GM18861 (cell line): ENCODE measurements around the gene TENT5D.
"Not testable (repeated sequence)": the region's sequence is repeated elsewhere in the genome, so short reads cannot be mapped to it uniquely, and the experiment has no call there.

Source experiments
- ATAC-seq: cut with Tn5 transposase; IDR thresholded peaks from one replicate; pipeline ENCODE4 v1.9.1; 2021; ENCODE audit not compliant: unreplicated experiment

Gene TENT5D

GRCh38 chrX:80420147-80420546 lies at the start of gene TENT5D:
Gene TENT5D, plus strand, starts transcription at chrX:80420447. Its CDS starts 22,093 bp downstream, at chrX:80442540.
- ATAC-seq: no peak

GRCh38 chrX:80385651-80386050 lies 34.6 kb upstream of the TENT5D start:
- not testable (repeated sequence) for ATAC-seq

DNA sequence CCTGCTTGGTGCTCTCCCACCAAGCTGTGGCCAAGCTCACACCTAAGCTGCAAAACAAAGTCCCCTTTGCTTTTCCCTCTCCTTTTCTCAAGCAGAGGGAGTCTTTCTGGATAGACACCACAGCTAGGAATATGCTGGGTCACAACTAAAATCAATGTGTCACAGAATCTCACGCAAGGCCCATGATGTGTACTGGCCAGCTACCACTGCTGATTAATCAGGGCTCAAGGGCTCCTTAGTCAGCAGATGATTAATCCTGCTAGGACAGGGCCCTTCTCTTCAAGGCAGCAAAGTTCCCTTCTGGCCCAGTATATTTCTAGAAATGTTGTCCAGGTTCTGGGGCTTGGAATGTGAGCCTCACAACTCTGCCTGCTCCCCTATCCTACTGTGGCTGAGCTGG lies 32.0 kb upstream of the TENT5D start:
- no peak for ATAC-seq

DNA sequence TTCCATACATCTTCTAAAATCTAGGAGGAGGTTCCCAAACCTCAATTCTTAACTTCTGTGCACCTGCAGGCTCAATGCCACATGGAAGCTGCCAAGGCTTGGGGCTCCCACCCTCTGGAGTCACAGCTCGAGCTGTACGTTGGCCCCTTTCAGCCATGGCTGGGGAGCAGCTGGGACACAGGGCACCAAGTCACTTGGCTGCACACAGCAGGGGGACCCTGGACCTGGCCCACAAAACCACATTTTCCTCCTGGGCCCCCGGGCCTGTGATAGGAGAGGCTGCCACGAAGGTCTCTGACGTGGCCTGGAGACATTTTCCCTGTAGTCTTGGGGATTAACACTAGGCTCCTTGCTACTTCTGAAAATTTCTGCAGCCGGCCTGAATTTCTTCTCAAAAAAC lies 8.2 kb upstream of the TENT5D start:
- ATAC-seq: no peak

- ATAC-seq: no peak
Observed at GRCh38 chrX:80423000-80423399, 2.8 kb downstream of the TENT5D start.

DNA sequence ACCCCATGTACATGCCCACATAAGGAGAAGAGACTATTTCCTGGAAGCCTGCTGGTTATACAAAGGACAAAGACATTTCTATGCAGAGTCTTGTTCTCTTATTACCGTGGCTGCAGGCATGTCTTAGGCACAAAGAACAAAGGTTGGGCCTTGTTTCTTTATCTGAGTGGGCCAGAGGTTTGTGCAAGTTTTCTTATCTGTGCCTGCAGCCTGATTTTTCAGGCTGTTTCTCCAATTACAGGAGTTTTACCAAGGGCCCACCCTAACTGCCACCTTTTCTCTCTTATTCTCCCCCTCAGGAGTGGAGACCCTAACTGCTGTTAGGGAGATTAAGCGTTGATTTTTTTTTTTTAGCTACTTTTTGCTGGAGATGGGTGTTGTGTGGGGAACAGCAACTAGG lies 3.5 kb downstream of the TENT5D start:
- no peak for ATAC-seq

DNA sequence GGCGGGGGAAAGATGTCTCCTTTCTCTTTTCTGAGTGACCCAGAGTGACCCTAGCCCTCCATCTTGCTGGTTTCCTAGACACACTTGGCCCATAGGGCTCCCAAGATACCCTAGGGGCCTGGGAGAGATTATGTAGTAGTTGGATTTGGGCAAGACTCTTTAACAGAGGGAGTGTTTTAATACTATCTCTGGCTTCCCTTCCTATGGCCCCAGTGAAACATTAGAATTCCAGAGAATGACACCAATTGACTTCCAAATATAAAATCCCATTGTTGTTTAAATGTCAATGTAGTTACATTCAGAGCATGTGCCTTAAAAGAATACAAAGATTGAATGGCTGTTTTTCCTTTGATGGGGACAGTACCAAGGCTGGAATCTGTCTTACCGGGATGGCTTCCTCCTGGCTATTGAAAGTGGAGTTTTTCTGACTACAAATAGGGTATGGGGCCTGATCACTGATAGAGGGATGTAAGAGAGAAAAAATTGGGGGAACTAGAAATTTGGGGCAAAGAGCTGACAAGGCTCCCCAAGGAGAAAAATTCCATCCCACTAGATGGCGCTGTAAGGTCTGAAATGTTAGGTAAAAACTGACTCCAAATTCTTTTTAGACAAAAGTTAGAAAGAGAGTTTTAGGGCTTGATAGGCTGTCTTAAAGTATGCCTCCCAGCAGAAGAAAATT lies 10.7 kb downstream of the TENT5D start:
- ATAC-seq: no peak

- no peak for ATAC-seq
Observed at GRCh38 chrX:80431505-80431832, 11.2 kb downstream of the TENT5D start.

DNA sequence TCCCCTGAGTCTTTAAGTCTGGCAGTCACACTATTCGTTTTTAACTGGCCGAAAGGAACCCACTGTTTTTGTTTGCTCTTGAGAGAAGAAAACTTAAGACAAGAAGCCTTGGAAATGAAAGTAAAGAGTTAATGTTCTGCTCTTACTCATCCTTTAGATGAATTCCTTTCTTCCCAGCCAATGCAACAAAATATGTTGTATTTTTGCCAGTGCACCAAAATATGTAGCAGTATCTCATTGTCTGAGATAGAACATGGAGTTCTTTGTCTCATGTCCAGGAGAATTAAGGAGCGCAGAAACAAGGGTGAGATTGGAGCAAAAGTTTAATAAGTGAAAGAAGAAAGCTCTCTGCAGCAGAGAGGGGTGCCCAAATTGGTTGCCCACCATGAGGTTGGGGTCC lies 12.2 kb downstream of the TENT5D start:
- no peak for ATAC-seq

DNA sequence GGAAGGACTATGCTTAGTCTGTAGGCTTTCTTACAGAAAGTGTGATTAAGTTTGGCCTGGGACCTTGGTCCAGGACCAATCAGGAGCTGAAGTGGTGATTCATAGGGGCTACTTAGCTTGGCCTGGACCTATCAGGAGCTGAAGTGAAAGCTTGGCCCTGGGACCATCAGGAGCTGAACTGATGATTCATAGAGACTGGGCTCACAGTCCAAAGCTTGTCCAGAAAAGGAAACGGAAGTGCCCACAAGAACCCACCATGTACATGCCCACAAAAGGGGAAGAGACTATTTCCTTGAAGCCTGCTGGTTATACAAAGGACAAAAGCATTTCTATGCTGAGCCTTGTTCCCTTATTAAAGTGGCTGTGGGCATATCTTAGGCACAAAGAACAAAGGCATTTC lies 12.6 kb downstream of the TENT5D start:
- no peak for ATAC-seq

DNA sequence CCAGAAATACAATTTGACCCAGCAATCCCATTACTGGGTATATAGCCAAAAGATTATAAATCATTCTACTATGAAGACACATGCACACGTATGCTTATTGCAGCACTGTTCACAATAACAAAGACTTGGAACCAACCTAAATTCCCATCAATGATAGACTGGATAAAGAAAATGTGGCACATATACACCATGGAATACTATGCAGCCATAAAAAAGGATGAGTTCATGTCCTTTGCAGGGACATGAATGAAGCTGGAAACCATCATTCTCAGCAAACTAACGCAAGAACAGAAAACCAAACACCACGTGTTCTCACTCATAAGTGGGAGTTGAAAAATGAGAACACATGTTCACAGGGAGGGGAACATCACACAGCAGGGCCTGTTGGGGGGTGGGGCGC lies 47.9 kb downstream of the TENT5D start:
- ATAC-seq: not testable (repeated sequence)

- no peak for ATAC-seq
Observed at GRCh38 chrX:80471582-80471981, 51.3 kb downstream of the TENT5D start.

- no peak for ATAC-seq
Observed at GRCh38 chrX:80485543-80485942, 65.3 kb downstream of the TENT5D start.

GRCh38 chrX:80486299-80486698 lies 66.1 kb downstream of the TENT5D start:
- no peak for ATAC-seq

DNA sequence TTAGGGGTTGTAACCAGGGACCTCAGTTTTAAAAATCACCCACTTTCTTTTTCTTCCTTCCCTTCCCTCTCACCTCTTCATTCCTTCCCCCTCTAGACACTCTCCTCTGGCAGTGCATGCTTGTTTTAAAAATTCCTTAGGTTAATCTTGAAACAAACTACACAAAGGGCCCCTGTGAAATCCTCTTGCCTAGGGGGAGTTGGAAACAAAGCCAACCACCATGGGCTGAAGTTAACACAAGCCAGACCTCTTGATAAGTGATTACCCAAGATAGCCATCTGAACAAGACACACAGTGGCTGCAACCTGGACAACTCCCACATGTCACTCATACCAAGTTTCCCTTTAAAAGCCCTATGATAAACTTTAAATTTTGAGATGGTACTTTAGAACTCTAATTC lies 68.9 kb downstream of the TENT5D start:
- ATAC-seq: no peak
